PC-3 (cell line): ENCODE data around the gene IBSP.

Source experiments
- CTCF ChIP-seq: fragments of 300-600 bp; sonication (generic); conservative IDR thresholded peaks from 2 replicates; pipeline ENCODE4 v1.5.1; 2017; ENCODE audit warnings: antibody characterized with exemption, low read depth, mild to moderate bottlenecking, low read length
- EZH2 ChIP-seq: fragments of 300-600 bp; sonication (generic); IDR thresholded peaks from one replicate; pipeline ENCODE4 v1.6.1; 2017; ENCODE audit warnings: antibody characterized with exemption, mild to moderate bottlenecking, low read length; ENCODE audit not compliant: unreplicated experiment
- EZH2phosphoT487 ChIP-seq: fragments of 300-600 bp; sonication (generic); IDR thresholded peaks from 2 replicates; pipeline ENCODE4 v1.6.1; 2018; ENCODE audit warnings: mild to moderate bottlenecking, antibody characterized with exemption, low read length, borderline replicate concordance

GRCh38 chr4:87855559-87855958 is 56.2 kb downstream of the IBSP start:
- TF ChIP-seq CTCF (no peak), EZH2 (no peak), EZH2phosphoT487 (no peak)
